Fibroblast of skin of left biceps (primary cell): Measurements from ENCODE around the gene TCAIM.

Experiments used
- DNase-seq, 2 experiments: peaks; one replicate each; pipeline ENCODE4 v3.0.0-alpha.2; 2013; ENCODE audit warnings: low read depth in 2 of 2

TCAIM gene

GRCh38 chr3:44338010-44338827 lies at the start of gene TCAIM:
Gene TCAIM, plus strand, starts transcription at chr3:44338766. Its CDS starts 16,017 bp downstream, at chr3:44354783.
- DNase-seq = peak; percentile 89 to 91

GRCh38 chr3:44289882-44290462 lies 48.6 kb upstream of the TCAIM start:
- DNase-seq = no peak

GRCh38 chr3:44292276-44292675 lies 46.3 kb upstream of the TCAIM start:
- no peak for DNase-seq

- no peak for DNase-seq
Observed at GRCh38 chr3:44292947-44293346, 45.6 kb upstream of the TCAIM start.

GRCh38 chr3:44297255-44297654 lies 41.3 kb upstream of the TCAIM start:
- no peak for DNase-seq

GRCh38 chr3:44301746-44302145 lies 36.8 kb upstream of the TCAIM start:
- DNase-seq = no peak

- no peak for DNase-seq
Observed at GRCh38 chr3:44309500-44309899, 29.1 kb upstream of the TCAIM start.

GRCh38 chr3:44318891-44319311 lies 19.7 kb upstream of the TCAIM start:
- DNase-seq = no peak

- no peak for DNase-seq
Observed at GRCh38 chr3:44321335-44321734, 17.2 kb upstream of the TCAIM start.

- no peak for DNase-seq
Observed at GRCh38 chr3:44323341-44323955, 15.1 kb upstream of the TCAIM start.

- DNase-seq = no peak
Observed at GRCh38 chr3:44324584-44324983, 14.0 kb upstream of the TCAIM start.

GRCh38 chr3:44326019-44326418 lies 12.5 kb upstream of the TCAIM start:
- DNase-seq = no peak

- no peak for DNase-seq
Observed at GRCh38 chr3:44326515-44326914, 12.1 kb upstream of the TCAIM start.

GRCh38 chr3:44329946-44330345 lies 8.6 kb upstream of the TCAIM start:
- no peak for DNase-seq

- DNase-seq = no peak
Observed at GRCh38 chr3:44330444-44330843, 8.1 kb upstream of the TCAIM start.

GRCh38 chr3:44334326-44334725 lies 4.2 kb upstream of the TCAIM start:
- no peak for DNase-seq

GRCh38 chr3:44337248-44337785 lies 1.2 kb upstream of the TCAIM start:
- no peak for DNase-seq

- DNase-seq = no peak
Observed at GRCh38 chr3:44338828-44339127, 212 bp downstream of the TCAIM start.

- DNase-seq = no peak
Observed at GRCh38 chr3:44339181-44340057, 853 bp downstream of the TCAIM start.

- DNase-seq = no peak
Observed at GRCh38 chr3:44340058-44340395, 1.5 kb downstream of the TCAIM start.

GRCh38 chr3:44342176-44342790 lies 3.7 kb downstream of the TCAIM start:
- DNase-seq = peak; percentile 56 to 59

GRCh38 chr3:44343421-44343820 lies 4.9 kb downstream of the TCAIM start:
- DNase-seq = no peak
